Spleen (tissue), 11 donors: ENCODE data around the gene TEX48. TPM values are rescaled to one million over a fixed set of nuclear protein-coding genes. Genes with fewer than 3 reads are reported as not detected.

Experiments
- DNase-seq: peaks from one replicate; pipeline ENCODE4 v3.0.0-alpha.2; 2020
- H3K27ac ChIP-seq, 8 donors: fragments of 200-600 bp; sonication (generic) in 7 of 8; 1 replicate in 4 of 8; 2 replicates in 4 of 8; pipeline versions ENCODE4 v1.5.0 to v1.8.0; 2016 to 2021; ENCODE audit warnings: inconsistent platforms in 4 of 8, mild to moderate bottlenecking in 4 of 8, moderate library complexity in 1 of 8
- H3K27me3 ChIP-seq, 7 donors: fragments of 200-600 bp; sonication (generic) in 6 of 7; replicated peaks in 1 of 7; 1 replicate in 4 of 7; 2 replicates in 3 of 7; pipeline versions ENCODE4 v1.5.0 to v1.8.0; 2016 to 2021; ENCODE audit warnings: inconsistent platforms in 3 of 7, mild to moderate bottlenecking in 1 of 7
- H3K36me3 ChIP-seq, 6 donors: fragments of 200-600 bp; sonication (generic) in 5 of 6; 1 replicate in 4 of 6; 2 replicates in 2 of 6; pipeline versions ENCODE4 v1.5.0 to v1.8.0; 2016 to 2021; ENCODE audit warnings: inconsistent platforms in 2 of 6
- H3K4me1 ChIP-seq, 6 donors: fragments of 200-600 bp; sonication (generic) in 5 of 6; 1 replicate in 3 of 6; 2 replicates in 3 of 6; pipeline versions ENCODE4 v1.5.0 to v1.8.0; 2016 to 2021; ENCODE audit warnings: inconsistent platforms in 3 of 6
- H3K4me3 ChIP-seq, 8 donors: fragments of 200-600 bp; sonication (generic) in 7 of 8; 1 replicate in 4 of 8; 2 replicates in 4 of 8; pipeline versions ENCODE4 v1.5.0 to v1.8.0; 2016 to 2021; ENCODE audit warnings: inconsistent platforms in 4 of 8, mild to moderate bottlenecking in 4 of 8, moderate library complexity in 2 of 8
- H3K9me3 ChIP-seq, 8 donors: fragments of 200-600 bp; sonication (generic) in 7 of 8; 1 replicate in 4 of 8; 2 replicates in 4 of 8; pipeline versions ENCODE4 v1.5.0 to v1.8.0; 2016 to 2021; ENCODE audit warnings: inconsistent platforms in 4 of 8
- POLR2A ChIP-seq, 3 donors: fragments of 450-650 bp; IDR thresholded peaks; one replicate each; pipeline ENCODE4 v1.5.1; 2017; ENCODE audit warnings: antibody characterized with exemption in 3 of 3, mild to moderate bottlenecking in 1 of 3
- POLR2AphosphoS5 ChIP-seq, 3 donors: sonication (generic); formaldehyde crosslinking; IDR thresholded peaks; one replicate each; pipeline ENCODE4 v1.5.1; 2017; ENCODE audit warnings: antibody characterized with exemption in 3 of 3
- WGBS, 5 donors: extraction: QIAGEN DNeasy Blood & Tissue Kit in 3 of 5; methylation state at CpG; one replicate each; pipeline versions ENCODE4 v1.1.5 to v1.1.7; 2013 to 2018; 5-methylcytosine and 5-hydroxymethylcytosine counted together
- intact Hi-C: fragments of 100-400 bp; cut with DNase I; formaldehyde crosslinking; loops from one replicate; pipeline ENCODE4 v1.15.0; 2023; ENCODE audit warnings: low total_unique reads
- polyA plus RNA-seq, 3 donors: library from polyadenylated mRNA; stranded (reverse); fragments of 200-250 nt; gene quantifications; one replicate each; pipeline ENCODE4 v1.2.1, GENCODE V29; 2013
- total RNA-seq, 7 donors: library from RNA; depleted of rRNA in 3 of 7; stranded (reverse); fragments of >200 nt in 3 of 7; fragmentation: NEBNext Ultra II Directional in 4 of 7; extraction: Animal tissue kit (Norgen Biotek cat#: 25700) in 4 of 7; gene quantifications; one replicate each; pipeline versions ENCODE4 v1.1.0 to v1.2.1, GENCODE V29; 2016 to 2021
- TF ChIP-seq, protein P1 (sequence below), 11 experiments: fragments of 200-600 bp in 7 of 11; fragments of 450-650 bp in 4 of 11; sonication (generic) in 4 of 11; IDR thresholded peaks in 8 of 11; conservative IDR thresholded peaks in 3 of 11; 1 replicate in 7 of 11; 2 replicates in 4 of 11; pipeline versions ENCODE4 v1.4.0 to v1.8.0; 2016 to 2021; ENCODE audit warnings: antibody characterized with exemption in 11 of 11, inconsistent platforms in 4 of 11, mild to moderate bottlenecking in 1 of 11
- donor health status: healthy with polysubstance abuse.
- donor health status: DM: no; HTN: no; CAD: no; lungs with moderate emphysema.
- donor health status: DM: no; HTN: no; CAD: no.
- donor health status: Bipolar disorder and iron deficiency.
- donor health status: healthy.
- donor health status: DM: no; HTN: no; CAD: no.
- donor health status: DM: yes; HTN: yes; CAD: no.

The TEX48 gene
- total and polyA plus RNA-seq, 10 donors, result not detected

DNA sequence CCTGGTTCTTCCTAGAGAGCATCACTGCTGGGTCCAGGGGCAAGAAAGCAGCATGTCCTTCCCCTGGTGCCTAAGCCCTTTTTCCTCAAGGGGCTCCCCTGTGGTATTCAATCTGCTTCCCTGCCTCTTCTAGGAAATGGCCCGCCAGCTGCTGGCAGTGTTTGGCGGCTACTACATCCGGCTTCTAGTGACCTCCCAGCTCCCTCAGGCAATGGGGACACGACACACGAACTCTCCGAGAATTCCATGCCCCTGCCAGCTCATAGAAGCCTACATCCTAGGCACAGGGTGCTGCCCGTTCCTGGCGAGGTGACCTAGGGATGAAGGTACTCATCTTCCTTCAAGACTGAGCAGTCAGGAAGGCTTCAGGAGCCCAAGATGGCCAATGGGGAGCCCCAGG lies 39.0 kb downstream of the TEX48 start:
- no peak for TF ChIP-seq POLR2AphosphoS5 (IDR thresholded peaks at IDR 0.05)
- TF ChIP-seq POLR2A (IDR thresholded peaks at IDR 0.05), result no peak
- TF ChIP-seq, protein P1, sequence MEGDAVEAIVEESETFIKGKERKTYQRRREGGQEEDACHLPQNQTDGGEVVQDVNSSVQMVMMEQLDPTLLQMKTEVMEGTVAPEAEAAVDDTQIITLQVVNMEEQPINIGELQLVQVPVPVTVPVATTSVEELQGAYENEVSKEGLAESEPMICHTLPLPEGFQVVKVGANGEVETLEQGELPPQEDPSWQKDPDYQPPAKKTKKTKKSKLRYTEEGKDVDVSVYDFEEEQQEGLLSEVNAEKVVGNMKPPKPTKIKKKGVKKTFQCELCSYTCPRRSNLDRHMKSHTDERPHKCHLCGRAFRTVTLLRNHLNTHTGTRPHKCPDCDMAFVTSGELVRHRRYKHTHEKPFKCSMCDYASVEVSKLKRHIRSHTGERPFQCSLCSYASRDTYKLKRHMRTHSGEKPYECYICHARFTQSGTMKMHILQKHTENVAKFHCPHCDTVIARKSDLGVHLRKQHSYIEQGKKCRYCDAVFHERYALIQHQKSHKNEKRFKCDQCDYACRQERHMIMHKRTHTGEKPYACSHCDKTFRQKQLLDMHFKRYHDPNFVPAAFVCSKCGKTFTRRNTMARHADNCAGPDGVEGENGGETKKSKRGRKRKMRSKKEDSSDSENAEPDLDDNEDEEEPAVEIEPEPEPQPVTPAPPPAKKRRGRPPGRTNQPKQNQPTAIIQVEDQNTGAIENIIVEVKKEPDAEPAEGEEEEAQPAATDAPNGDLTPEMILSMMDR (IDR thresholded peaks at IDR 0.05 in 8 of 11, conservative IDR thresholded peaks at IDR 0.05 in 3 of 11), result no peak
- intact Hi-C loops, result loop anchor here (10.0 kb wide), 1 partner anchor 48 kb away; no protein-coding TSS in a partner anchor

DNA sequence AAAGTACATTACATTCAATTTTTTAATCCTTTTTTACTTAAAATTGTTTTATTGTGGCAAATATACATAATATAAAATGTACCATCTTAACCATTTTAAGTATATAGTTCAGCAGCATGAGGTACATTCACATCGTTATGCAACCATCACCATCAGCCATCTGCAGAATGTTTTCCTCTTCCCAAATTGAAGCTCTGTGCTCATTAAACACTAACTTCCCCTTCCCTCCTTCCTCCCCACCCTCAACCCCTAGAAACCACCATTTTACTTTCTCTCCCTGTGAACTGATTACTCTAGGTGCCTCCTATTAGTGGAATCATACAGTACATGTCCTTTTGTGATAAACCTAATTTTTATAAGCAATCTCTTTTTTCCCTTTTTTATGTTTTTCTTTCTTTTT lies 40.0 kb downstream of the TEX48 start:
- intact Hi-C loops, result loop anchor here (10.0 kb wide), 1 partner anchor 47 kb away; no protein-coding TSS in a partner anchor
- peaks cover 0 to 21% (median 6%) of the 10 kb centered on the region in 6 donors for H3K4me1 ChIP-seq
- no peak for TF ChIP-seq POLR2AphosphoS5 (IDR thresholded peaks at IDR 0.05)
- TF ChIP-seq, protein P1 (IDR thresholded peaks at IDR 0.05 in 8 of 11, conservative IDR thresholded peaks at IDR 0.05 in 3 of 11), result no peak
- H3K4me3 ChIP-seq, result no peak overlapping the region
- DNase-seq, result no peak
- no peaks in the 10 kb centered on the region for H3K27me3 ChIP-seq
- 25 to 42% (median 35%) methylated on average over 1 of the region's 1 CpG for WGBS, 5 donors
- H3K27ac ChIP-seq, result peak overlapping the region in 2 of 8 donors; percentile 5 to 13
- no peaks in the 10 kb centered on the region for H3K9me3 ChIP-seq
- peaks cover 0 to 99% (median 68%) of the 10 kb centered on the region in 6 donors for H3K36me3 ChIP-seq

More for the DNA sequence above, 39.0 kb downstream of the TEX48 start:
- no peak overlapping the region for H3K27ac ChIP-seq
- peaks cover 0 to 21% (median 6%) of the 10 kb centered on the region in 6 donors for H3K4me1 ChIP-seq
- no peak overlapping the region for H3K4me3 ChIP-seq
- peaks cover 0 to 96% (median 63%) of the 10 kb centered on the region in 6 donors for H3K36me3 ChIP-seq
- no peaks in the 10 kb centered on the region for H3K27me3 ChIP-seq
- H3K9me3 ChIP-seq, result peaks cover 0 to 10% (median 8%) of the 10 kb centered on the region in 8 donors
- DNase-seq, result no peak
- 83 to 94% (median 88%) methylated on average over 6 to 8 of the region's 8 CpGs for WGBS, 5 donors

- intact Hi-C loops, result no loop called here
- no peak for TF ChIP-seq POLR2AphosphoS5 (IDR thresholded peaks at IDR 0.05)
- no peak for TF ChIP-seq POLR2A (IDR thresholded peaks at IDR 0.05)
- TF ChIP-seq, protein P1 (IDR thresholded peaks at IDR 0.05 in 8 of 11, conservative IDR thresholded peaks at IDR 0.05 in 3 of 11), result no peak
- Histone ChIP-seq H3K27me3 (no peaks in the 10 kb centered on the region), H3K4me3 (no peak overlapping the region), H3K36me3 (peaks cover 0 to 99% (median 68%) of the 10 kb centered on the region in 6 donors), H3K4me1 (peaks cover 0 to 21% (median 6%) of the 10 kb centered on the region in 6 donors), H3K9me3 (no peaks in the 10 kb centered on the region), H3K27ac (no peak overlapping the region)
- 92 to 97% (median 95%) methylated on average over 8 of the region's 8 CpGs for WGBS, 5 donors
- no peak for DNase-seq
Observed at GRCh38 chr9:114638404-114638803, 43.6 kb downstream of the TEX48 start.

- Histone ChIP-seq H3K27ac (peak overlapping the region in 1 of 8 donors; percentile 21), H3K4me1 (no peaks in the 10 kb centered on the region), H3K9me3 (no peaks in the 10 kb centered on the region), H3K27me3 (no peaks in the 10 kb centered on the region), H3K4me3 (no peak overlapping the region), H3K36me3 (peaks cover 0 to 100% (median 80%) of the 10 kb centered on the region in 6 donors)
- DNase-seq, result no peak
- intact Hi-C loops, result no loop called here
- no peak for TF ChIP-seq POLR2AphosphoS5 (IDR thresholded peaks at IDR 0.05)
- TF ChIP-seq, protein P1 (IDR thresholded peaks at IDR 0.05 in 8 of 11, conservative IDR thresholded peaks at IDR 0.05 in 3 of 11), result no peak
- no peak for TF ChIP-seq POLR2A (IDR thresholded peaks at IDR 0.05)
- 87 to 98% (median 93%) methylated on average over 6 of the region's 6 CpGs for WGBS, 5 donors
Observed at GRCh38 chr9:114634387-114634786, 47.6 kb downstream of the TEX48 start.
